Tibial nerve (tissue), 4 donors: ENCODE data around the gene DAZAP1.

Experiments
- EP300 ChIP-seq, 2 donors: sonication (generic); formaldehyde crosslinking; IDR thresholded peaks; one replicate each; pipeline ENCODE4 v1.6.1; 2017; ENCODE audit warnings: antibody characterized with exemption in 2 of 2, mild to moderate bottlenecking in 1 of 2
- POLR2A ChIP-seq, 2 donors: fragments of 450-650 bp; IDR thresholded peaks; one replicate each; pipeline ENCODE4 v1.6.1; 2017; ENCODE audit warnings: antibody characterized with exemption in 2 of 2, mild to moderate bottlenecking in 2 of 2, moderate library complexity in 2 of 2
- TF ChIP-seq, protein P1 (sequence below), 5 experiments: fragments of 200-600 bp in 3 of 5; fragments of 450-650 bp in 2 of 5; sonication (generic) in 3 of 5; IDR thresholded peaks; one replicate each; pipeline ENCODE4 v1.5.1; 2016 to 2019; ENCODE audit warnings: antibody characterized with exemption in 5 of 5, mild to moderate bottlenecking in 3 of 5, moderate library complexity in 2 of 5

DNA sequence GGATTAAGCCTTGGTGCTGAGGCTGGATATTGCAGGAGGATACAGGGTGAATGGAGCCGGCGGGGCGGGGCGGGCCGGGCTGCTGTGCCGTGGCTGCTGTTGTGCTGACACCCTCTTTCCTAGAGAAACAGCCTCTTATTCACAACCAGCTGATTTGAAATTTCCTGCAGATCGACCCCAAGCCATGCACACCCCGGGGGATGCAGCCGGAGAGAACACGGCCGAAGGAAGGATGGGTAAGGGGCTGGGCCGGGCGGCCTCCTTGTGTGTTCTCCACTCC is 11.1 kb downstream of the DAZAP1 start:
- no peak for TF ChIP-seq POLR2A (IDR thresholded peaks at IDR 0.05)
- TF ChIP-seq, protein P1, sequence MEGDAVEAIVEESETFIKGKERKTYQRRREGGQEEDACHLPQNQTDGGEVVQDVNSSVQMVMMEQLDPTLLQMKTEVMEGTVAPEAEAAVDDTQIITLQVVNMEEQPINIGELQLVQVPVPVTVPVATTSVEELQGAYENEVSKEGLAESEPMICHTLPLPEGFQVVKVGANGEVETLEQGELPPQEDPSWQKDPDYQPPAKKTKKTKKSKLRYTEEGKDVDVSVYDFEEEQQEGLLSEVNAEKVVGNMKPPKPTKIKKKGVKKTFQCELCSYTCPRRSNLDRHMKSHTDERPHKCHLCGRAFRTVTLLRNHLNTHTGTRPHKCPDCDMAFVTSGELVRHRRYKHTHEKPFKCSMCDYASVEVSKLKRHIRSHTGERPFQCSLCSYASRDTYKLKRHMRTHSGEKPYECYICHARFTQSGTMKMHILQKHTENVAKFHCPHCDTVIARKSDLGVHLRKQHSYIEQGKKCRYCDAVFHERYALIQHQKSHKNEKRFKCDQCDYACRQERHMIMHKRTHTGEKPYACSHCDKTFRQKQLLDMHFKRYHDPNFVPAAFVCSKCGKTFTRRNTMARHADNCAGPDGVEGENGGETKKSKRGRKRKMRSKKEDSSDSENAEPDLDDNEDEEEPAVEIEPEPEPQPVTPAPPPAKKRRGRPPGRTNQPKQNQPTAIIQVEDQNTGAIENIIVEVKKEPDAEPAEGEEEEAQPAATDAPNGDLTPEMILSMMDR (IDR thresholded peaks at IDR 0.05) = no peak
- no peak for TF ChIP-seq EP300 (IDR thresholded peaks at IDR 0.05)
